Activated CD4-positive, alpha-beta T cell treated with anti-CD3 and anti-CD28 coated beads, Interleukin-2, Interleukin-4, amounts not matched to agents 100 ng/mL and 50 ng/mL, durations not matched to agents 16 hours and 8 hours (primary cell): ENCODE measurements around the gene APBA2.
"Not testable (repeated sequence)": the region's sequence is repeated elsewhere in the genome, so short reads cannot be mapped to it uniquely, and the experiment has no call there.

Experiments used
- DNase-seq: peaks from one replicate; pipeline ENCODE4 v3.0.0-alpha.2; 2020; ENCODE audit warnings: low spot score

APBA2 gene

GRCh38 chr15:29167122-29167521, 281.3 kb downstream of the APBA2 start:
- not testable (repeated sequence) for DNase-seq
